Activated CD4-positive, CD25-positive, alpha-beta regulatory T cell (primary cell): ENCODE results near the gene BYSL.

ENCODE experiments used
- DNase-seq, 4 experiments: peaks; one replicate each; lab custom pipeline; 2025; lab: John Stamatoyannopoulos, UW

The BYSL gene

GRCh38 chr6:41914869-41915530, 6.3 kb upstream of the BYSL start:
- no peak for DNase-seq

DNA sequence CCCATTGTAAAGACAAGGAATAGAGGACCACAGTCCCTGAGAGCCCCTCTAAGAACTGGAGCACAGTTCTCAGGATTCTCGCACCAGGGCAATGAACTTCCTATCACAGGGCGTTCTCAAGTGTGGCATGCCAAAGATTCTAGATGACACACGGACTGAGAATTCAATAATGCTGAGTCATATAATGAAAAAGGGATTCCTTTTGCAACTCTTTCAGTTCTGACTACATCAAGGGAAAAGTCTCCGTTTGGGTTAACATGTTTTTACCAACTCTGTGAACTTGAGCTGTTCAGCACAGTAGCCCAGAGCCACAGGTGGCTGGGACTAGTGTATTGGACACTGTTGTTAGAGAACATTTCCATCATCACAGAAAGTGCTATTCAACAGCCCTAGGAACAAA, 3.8 kb upstream of the BYSL start:
- DNase-seq, result no peak

GRCh38 chr6:41921712-41921998, 356 bp downstream of the BYSL start:
- DNase-seq, result no peak

DNA sequence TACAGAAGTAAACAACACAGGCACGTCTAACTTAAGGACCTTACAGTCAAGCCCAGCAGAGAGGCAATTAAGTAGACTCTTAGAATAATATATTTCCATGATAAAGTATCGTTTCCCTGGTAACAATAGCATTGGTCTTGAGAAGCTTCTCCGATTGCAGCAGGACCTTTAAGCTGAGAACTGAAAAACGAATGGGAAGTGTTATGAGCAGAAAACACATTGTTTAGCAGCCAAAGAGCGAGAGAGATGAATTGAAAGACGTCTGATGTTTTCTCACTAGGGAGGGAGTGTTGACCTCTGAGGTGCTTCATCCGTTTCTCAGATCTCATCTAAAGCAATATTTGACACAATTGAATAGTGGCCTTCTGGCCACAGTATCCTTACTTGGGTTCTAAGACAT, 855 bp downstream of the BYSL start:
- DNase-seq, result no peak

GRCh38 chr6:41927253-41927652, 6.0 kb downstream of the BYSL start:
- DNase-seq, result no peak

DNA sequence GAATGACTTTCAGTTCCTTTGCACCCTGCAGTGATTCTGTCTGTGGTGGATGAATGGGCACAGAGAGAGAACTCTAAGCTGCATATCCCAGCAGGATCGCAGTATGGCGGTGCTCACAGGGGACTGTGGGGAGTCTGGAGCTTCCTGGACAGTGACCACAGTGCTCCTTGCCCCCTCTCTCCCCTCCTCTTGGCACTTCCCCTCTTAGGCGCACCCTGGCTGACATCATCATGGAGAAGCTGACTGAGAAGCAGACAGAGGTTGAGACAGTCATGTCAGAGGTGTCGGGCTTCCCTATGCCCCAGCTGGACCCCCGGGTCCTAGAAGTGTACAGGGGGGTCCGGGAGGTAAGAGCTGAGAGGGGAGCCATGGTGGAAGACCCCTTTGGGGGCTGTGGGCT, 8.6 kb downstream of the BYSL start:
- DNase-seq, result no peak

GRCh38 chr6:41931792-41932191, 10.5 kb downstream of the BYSL start:
- DNase-seq, result no peak

- no peak for DNase-seq
Measured at GRCh38 chr6:41932378-41932777, 11.1 kb downstream of the BYSL start.

GRCh38 chr6:41934278-41935192, 13.2 kb downstream of the BYSL start:
- no peak for DNase-seq

DNA sequence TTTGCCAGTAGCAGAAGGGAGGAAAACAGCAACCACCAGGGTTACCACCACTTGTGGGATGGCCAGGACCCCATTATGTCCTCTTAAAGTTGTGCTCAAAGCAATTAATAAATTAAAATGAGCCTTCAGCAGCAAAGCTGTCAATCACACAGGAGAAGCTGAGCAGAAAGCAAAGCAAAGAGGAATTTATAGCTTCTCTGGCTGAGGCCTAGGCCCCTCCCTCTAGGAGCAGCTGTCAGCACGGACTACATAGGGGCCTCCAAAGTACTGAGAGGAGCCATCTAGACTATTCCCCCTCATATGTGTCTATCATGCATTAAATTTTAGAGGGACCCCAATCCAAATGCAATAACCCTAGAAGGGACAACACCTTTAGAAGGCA, 13.9 kb downstream of the BYSL start:
- DNase-seq, result no peak

GRCh38 chr6:41935685-41936072, 14.4 kb downstream of the BYSL start:
- no peak for DNase-seq

DNA sequence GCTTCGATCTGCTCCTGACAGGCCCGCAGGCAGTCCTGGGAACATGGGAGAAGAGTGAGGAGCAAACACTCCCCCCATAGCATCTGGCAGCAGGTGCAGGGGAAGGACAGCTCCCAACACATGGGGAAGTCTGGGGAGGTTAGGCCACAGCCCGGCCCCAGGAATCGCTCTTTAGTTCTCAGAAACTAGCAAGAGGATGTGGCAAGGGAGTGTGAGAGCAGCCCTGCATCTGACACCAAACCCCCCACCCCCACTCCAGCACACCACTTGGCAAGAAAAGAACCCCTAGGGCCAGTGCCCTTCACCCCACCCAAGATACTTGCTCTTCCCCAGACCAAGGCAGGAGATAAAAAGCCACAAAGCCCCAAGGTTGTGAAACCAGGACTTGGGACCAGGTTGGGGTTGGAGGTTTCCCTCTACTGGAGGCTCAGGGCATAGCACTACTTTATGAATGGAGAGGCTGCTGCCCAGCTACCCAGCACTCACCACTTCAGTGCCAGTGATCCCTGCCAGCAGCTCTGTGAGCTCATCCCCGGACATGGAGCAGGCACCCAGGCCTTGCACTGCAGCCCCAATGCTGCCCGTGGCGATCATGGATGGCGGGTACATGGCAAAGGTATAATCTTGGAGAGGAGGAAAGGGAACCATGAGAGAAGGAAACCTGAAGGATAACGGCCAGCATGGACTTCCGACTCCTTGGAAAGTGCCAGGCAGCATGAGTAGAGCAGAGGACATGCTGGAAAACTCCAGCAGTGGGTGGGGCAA, 15.0 kb downstream of the BYSL start:
- DNase-seq, result peak; percentile 25 to 73 (median 62)

DNA sequence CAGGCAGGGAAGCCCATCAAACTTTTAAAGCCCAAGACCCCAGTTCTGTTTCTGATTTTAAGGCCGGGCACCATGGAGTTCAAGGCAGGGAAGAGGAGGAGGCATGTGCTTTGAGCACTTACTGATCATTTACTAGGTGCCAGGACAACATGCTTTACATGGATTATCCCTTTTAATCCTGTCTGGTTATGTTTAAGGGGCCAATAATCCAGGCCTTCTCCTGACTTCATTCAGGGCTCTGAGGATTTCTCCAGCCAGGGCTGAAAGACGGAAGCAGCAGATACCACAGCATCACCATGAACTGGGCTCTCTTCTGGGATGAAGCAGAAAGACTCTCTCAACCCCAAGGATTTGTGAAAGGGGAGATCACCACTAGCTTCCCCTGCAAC, 16.2 kb downstream of the BYSL start:
- no peak for DNase-seq

DNA sequence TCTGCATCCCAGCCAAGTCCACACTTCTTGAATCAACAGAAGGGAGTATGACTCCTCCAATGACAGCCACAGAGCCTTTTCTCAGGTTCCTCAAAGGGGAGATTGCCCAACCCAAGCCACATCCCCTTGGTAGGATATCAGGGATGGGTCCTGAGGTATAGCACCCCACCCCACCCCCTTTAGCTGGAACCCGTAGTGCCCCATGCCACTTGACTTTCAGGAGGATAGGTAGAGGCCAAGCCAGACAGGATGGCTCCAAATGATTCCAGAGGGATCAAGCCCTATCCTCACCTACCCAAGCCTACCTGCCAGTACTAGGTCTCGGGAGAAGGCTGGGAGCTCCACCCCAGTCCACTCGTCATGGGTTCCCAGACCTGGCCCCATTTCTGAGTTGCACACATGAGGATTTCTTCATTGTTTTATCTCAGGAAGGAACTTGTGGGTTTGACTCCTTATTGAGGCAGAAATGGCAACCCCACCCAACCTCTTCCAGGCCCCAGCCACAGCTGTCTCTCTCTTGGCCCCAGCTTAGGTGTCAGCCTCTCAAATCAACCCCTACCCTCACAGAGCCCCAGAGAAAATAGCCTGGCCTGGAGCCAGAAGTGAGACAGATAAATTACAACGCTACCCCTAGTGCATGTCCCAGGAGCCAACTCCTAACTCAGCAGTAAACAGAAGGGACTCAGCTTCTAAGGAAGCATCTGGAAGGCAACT, 16.7 kb downstream of the BYSL start:
- DNase-seq, result peak in 1 of 4 experiments; percentile 29

DNA sequence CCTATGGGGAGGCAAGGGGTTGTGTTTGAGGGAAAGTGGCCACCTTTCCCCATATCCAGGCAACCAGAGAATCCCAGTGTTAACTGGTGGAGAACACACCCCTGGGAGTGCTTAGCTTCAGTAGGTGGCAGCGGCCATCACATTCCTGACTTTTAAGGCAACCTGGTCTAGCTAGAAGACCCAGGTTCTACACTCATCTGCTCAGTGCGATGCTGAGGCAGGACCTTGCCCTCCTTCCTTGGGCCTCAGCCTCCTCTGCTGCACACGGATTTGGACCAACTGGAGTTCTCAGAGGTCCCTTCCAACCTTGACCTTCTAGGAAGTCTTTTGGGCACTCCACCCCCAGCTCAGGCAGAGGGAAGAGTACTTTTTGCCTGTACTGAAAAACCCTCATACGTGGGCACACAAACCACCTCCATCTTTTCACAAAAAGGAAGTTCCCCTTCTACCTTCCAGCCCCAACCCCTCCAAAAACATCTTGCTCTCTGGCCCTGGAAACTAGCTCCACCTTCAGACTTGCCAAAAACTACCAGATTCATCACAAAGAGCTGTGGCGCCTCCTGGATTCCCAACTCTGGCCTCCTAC, 17.4 kb downstream of the BYSL start:
- DNase-seq, result no peak

GRCh38 chr6:41939176-41939847, 18.0 kb downstream of the BYSL start:
- DNase-seq, result no peak

DNA sequence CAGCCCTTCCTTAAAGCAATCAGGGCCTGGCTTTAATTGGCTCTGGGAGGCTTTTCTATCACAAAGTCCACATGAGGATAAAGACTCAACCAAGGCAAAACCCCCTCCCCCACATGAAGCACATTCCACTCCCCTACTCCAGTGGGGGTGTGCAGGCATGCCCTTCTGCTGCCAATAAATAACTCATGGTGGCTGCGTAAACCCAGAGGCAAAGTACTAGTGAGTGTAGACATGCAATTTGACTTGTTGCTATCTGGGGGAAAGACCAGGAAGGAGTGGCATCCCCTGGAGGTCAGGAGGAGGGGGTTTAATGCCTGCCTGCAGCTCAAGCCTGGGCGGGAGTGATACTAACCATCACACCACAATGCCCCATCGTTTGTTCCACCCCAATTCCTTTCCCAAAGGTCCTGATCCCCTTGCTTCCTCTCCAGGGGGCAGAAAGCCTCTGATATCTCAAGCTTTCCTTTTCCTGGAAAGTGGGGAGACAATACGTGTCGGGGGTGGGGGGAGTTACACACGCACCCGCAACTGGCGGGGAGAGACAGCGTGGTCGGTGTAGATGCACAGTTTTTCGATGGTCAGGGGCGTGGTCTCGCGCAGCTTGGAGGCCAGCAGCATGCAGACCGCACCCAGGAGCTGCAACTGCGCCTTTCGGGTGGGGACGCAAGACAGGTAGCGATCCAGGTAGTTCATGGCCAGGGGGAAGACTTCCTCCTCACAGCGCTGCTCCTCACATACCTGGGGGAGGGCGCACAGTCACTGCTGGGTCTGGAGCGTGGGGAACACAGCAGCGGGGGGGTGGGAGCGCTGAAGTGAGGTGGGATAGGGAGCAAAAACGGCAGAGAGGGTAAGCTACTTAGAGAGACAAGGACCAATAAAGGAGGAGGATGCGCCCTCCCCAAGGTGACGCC, 18.8 kb downstream of the BYSL start:
- peak in 2 of 4 experiments; percentile 28 to 36 for DNase-seq

- no peak for DNase-seq
Measured at GRCh38 chr6:41940759-41941279, 19.5 kb downstream of the BYSL start.

DNA sequence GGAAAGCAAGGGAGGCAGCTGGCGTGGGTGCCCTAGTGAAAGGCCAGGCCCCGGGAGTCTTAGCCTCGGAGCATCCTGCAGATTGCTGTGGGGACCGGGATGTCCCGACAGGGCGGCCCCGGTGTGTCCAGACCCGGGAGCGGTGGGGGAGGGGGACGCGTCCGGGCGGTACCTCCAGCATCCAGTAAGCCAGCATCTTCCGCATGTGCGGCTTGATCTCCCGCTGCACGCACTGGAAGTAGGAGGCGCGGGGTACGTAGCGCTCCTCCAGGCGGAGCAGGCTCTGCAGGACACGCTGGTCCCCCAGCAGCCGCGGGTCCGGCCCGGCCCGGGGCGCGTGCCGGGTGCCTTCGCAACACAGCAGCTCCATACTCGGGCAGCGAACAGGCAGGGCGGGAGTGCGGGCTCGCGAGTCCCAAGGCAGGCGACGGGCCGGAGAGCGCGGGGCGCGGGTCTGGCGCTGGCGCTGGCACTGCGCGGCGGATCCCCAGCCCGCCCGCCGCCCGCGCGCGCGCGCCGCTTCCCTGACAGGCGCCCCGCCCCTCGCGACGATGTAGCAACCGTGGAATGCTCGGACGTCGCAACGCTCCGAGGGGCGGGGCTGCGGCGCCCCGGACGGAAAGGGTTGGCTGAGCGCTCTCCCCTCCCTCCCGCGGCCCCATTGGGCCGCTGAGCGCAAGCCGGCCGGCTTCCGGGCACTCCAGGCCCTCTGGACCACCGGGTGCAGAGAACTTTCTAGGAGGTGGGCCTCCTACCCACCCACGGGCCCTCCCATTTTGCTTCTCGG, 20.2 kb downstream of the BYSL start, which contains the start of gene CCND3:
CCND3 (minus strand) TSS at position 529 of the 787 bp plus-strand sequence; CDS start at position 370, 159 bp downstream.
- DNase-seq, result peak; percentile 75 to 80 (median 78)
